Activated CD8-positive, alpha-beta memory T cell treated with anti-CD3 and anti-CD28 coated beads for 4 hours (primary cell): ENCODE measurements around the gene PRAMEF6.
"Not testable (repeated sequence)": the region's sequence is repeated elsewhere in the genome, so short reads cannot be mapped to it uniquely, and the experiment has no call there.

Experiments
- DNase-seq, 2 donors: peaks; one replicate each; pipeline ENCODE4 v3.0.0-alpha.2; 2020; ENCODE audit warnings: low read depth in 2 of 2

The PRAMEF6 gene

GRCh38 chr1:12947480-12947879 lies at the start of gene PRAMEF6:
Gene PRAMEF6, minus strand, starts transcription at chr1:12947580. Its CDS starts 5,062 bp downstream, at chr1:12942518.
- not testable (repeated sequence) for DNase-seq

DNA sequence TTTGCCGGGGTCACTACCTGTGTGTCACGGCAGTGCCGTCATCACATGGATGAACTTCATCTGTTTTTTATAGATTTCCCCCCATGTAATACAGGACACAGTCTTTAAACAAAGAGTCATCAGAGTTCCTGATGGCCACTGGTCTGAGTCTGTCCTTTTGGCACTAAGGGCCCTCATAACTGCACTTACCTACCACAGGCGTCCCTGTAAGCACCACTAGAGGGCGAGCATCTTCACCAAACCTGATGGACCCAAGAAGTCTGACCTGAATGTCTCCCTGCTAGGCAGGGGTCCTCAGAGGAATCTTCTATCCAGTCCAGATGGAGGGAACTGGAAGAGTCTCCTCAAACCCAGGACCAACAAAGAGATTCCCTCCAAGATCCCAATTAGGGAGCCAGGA lies 23.0 kb downstream of the PRAMEF6 start:
- DNase-seq: not testable (repeated sequence)

DNA sequence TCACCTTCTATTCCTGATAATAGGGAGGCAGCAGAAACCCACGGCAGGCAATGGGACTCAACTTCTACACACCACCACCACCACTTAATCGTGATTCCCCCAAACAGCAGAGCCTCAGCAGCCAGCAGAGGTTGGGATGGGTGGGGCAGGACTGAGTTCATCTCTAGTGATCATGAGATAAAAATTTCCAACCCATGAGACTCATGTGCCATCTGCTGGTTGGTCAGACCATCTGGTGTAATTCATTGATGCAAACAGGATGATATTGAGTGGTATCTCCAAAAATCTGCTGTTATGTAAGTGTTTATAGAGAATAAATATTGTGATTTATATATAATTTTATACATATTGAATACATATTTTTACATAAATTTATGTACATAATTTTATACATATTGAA lies 25.6 kb downstream of the PRAMEF6 start:
- DNase-seq: not testable (repeated sequence)

GRCh38 chr1:12916310-12916709 lies 31.1 kb downstream of the PRAMEF6 start, which contains the start of gene PRAMEF7:
Gene PRAMEF7, plus strand, starts transcription at chr1:12916610. Its CDS starts 1,083 bp downstream, at chr1:12917693.
- not testable (repeated sequence) for DNase-seq

- not testable (repeated sequence) for DNase-seq
Observed at GRCh38 chr1:12903793-12904572, 43.4 kb downstream of the PRAMEF6 start.

DNA sequence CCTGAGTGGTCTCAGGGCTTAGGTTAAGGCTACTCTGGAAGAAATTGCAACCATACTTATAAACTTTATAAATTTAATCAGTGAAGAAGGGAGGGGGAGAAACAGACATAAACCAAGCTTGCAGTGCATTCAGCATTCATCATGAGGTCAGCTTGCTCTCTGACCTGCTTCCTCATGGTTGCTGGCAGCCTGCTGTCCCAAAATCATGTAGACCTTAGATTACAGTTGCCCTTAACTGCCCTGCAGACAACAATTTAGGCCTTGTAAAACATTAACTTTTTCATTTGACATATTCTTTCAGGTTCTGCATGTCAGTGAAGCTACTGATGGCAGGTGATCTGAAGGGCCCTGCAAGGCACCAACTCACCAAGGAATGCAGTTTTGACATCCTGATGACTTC lies 48.2 kb downstream of the PRAMEF6 start:
- DNase-seq: not testable (repeated sequence)

GRCh38 chr1:12898170-12898569 lies 49.2 kb downstream of the PRAMEF6 start, which contains the start of gene PRAMEF10:
Gene PRAMEF10, minus strand, starts transcription at chr1:12898270. Its CDS starts 2,423 bp downstream, at chr1:12895847.
- DNase-seq: not testable (repeated sequence)
